GM12875 (cell line): Measurements from ENCODE around the gene NRCAM.

ENCODE experiments used
- H3K4me3 ChIP-seq: one replicate; pipeline ENCODE4 v1.5.1; 2011; ENCODE audit warnings: low read depth, low read length, control low read depth
- TF ChIP-seq, protein P1 (sequence below): IDR thresholded peaks from 2 replicates; pipeline ENCODE4 v1.5.1; 2011; ENCODE audit warnings: low read depth, mild to moderate bottlenecking, control low read depth, inconsistent platforms, low read length, moderate library complexity, borderline replicate concordance; ENCODE audit not compliant: insufficient read depth

NRCAM gene

DNA sequence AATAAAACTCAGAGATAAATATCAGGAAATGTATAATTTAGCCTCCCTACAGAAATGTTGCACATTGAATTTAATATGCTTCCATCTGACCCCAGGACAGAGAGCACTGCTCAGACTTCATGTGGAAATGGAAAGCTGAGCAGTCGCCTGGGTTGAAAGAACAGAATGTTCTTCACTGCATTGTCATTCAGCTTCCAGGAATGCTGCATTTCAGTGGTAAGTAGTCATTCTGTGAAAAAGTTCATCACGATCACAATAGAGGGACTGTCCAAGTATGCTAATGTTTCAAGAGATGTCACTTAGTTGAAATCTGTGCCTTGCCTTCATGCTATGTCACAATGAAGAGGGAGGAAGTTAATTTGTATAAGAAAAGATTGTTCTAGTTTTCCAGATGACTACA is 147.3 kb downstream of the NRCAM start:
- TF ChIP-seq, protein P1, sequence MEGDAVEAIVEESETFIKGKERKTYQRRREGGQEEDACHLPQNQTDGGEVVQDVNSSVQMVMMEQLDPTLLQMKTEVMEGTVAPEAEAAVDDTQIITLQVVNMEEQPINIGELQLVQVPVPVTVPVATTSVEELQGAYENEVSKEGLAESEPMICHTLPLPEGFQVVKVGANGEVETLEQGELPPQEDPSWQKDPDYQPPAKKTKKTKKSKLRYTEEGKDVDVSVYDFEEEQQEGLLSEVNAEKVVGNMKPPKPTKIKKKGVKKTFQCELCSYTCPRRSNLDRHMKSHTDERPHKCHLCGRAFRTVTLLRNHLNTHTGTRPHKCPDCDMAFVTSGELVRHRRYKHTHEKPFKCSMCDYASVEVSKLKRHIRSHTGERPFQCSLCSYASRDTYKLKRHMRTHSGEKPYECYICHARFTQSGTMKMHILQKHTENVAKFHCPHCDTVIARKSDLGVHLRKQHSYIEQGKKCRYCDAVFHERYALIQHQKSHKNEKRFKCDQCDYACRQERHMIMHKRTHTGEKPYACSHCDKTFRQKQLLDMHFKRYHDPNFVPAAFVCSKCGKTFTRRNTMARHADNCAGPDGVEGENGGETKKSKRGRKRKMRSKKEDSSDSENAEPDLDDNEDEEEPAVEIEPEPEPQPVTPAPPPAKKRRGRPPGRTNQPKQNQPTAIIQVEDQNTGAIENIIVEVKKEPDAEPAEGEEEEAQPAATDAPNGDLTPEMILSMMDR, result no peak
- H3K4me3 ChIP-seq, result no peak overlapping the region

DNA sequence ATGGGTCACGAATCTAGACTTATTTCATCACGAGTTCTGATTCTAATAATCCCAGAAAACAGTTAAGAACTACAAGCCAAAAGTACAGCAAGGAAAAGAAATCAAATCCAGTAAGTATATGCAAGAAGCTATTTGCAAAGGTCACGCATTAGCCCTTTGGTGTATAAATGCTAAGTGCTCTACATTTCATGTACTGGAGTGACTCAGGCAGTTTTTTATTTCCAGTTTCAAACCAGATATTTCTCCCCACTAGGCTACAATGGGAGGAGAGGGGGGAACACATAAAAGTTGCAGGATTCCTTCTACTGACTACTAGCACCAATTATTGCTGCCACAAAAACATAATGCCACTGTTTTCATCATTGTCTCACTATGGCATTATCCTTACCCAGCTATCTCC is 148.0 kb downstream of the NRCAM start:
- TF ChIP-seq, protein P1, result no peak
- no peak overlapping the region for H3K4me3 ChIP-seq

- TF ChIP-seq, protein P1, result no peak
- no peak overlapping the region for H3K4me3 ChIP-seq
Observed at GRCh38 chr7:108307595-108307994, 148.6 kb downstream of the NRCAM start.

- TF ChIP-seq, protein P1, result no peak
- no peak overlapping the region for H3K4me3 ChIP-seq
Observed at GRCh38 chr7:108307194-108307593, 149.0 kb downstream of the NRCAM start.

DNA sequence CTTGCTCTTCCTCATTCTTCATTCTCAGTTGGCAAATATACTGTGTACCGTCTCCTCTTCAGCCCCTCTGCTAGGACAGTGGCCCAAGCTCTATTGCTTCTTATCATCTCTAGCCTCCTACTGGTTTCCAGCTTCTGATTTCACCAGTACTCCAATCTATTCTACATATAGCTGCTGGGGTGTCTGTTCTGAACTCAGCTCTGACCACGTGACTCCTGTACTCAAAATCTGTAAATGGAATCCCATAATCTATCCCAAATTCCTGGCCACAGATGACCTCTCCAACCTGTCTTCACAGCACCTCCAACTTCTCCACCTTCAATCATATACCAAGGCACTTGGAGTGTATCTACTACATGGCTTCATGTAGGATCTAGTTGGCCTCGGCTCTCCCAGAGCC is 152.9 kb downstream of the NRCAM start:
- TF ChIP-seq, protein P1, result no peak
- no peak overlapping the region for H3K4me3 ChIP-seq

- no peak overlapping the region for H3K4me3 ChIP-seq
- TF ChIP-seq, protein P1, result no peak
Observed at GRCh38 chr7:108301387-108301786, 154.8 kb downstream of the NRCAM start.

- TF ChIP-seq, protein P1, result no peak
- no peak overlapping the region for H3K4me3 ChIP-seq
Observed at GRCh38 chr7:108299251-108299973, 156.8 kb downstream of the NRCAM start.
